ENCODE measurements around the gene ACOX1.

DNA sequence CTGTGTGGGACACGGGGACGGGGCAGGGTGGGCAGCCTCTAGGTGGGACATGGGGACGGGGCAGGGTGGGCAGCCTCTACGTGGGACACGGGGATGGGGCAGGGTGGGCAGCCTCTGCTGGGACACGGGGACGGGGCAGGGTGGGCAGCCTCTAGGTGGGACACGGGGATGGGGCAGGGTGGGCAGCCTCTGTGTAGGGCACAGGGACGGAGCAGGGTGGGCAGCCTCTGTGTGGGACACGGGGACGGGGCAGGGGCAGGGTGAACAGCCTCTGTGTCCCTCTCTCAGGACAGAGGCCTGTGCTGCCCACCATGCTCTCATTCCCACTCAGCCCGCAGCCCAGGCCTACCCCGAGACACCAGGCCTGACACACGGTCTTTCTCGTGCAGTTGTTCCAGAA is 57.4 kb downstream of the ACOX1 start:
- TF ChIP-seq, protein P1, sequence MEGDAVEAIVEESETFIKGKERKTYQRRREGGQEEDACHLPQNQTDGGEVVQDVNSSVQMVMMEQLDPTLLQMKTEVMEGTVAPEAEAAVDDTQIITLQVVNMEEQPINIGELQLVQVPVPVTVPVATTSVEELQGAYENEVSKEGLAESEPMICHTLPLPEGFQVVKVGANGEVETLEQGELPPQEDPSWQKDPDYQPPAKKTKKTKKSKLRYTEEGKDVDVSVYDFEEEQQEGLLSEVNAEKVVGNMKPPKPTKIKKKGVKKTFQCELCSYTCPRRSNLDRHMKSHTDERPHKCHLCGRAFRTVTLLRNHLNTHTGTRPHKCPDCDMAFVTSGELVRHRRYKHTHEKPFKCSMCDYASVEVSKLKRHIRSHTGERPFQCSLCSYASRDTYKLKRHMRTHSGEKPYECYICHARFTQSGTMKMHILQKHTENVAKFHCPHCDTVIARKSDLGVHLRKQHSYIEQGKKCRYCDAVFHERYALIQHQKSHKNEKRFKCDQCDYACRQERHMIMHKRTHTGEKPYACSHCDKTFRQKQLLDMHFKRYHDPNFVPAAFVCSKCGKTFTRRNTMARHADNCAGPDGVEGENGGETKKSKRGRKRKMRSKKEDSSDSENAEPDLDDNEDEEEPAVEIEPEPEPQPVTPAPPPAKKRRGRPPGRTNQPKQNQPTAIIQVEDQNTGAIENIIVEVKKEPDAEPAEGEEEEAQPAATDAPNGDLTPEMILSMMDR (IDR thresholded peaks at IDR 0.05 in 8 of 11, conservative IDR thresholded peaks at IDR 0.05 in 3 of 11), result no peak
- TF ChIP-seq POLR2AphosphoS5 (IDR thresholded peaks at IDR 0.05), result no peak
- no peak for TF ChIP-seq POLR2A (IDR thresholded peaks at IDR 0.05)

Data from spleen (tissue), 7 donors.